ENCODE measurements around the gene ESR2.
"Not testable (repeated sequence)": the region's sequence is repeated elsewhere in the genome, so short reads cannot be mapped to it uniquely, and the experiment has no call there.

Gene ESR2

DNA sequence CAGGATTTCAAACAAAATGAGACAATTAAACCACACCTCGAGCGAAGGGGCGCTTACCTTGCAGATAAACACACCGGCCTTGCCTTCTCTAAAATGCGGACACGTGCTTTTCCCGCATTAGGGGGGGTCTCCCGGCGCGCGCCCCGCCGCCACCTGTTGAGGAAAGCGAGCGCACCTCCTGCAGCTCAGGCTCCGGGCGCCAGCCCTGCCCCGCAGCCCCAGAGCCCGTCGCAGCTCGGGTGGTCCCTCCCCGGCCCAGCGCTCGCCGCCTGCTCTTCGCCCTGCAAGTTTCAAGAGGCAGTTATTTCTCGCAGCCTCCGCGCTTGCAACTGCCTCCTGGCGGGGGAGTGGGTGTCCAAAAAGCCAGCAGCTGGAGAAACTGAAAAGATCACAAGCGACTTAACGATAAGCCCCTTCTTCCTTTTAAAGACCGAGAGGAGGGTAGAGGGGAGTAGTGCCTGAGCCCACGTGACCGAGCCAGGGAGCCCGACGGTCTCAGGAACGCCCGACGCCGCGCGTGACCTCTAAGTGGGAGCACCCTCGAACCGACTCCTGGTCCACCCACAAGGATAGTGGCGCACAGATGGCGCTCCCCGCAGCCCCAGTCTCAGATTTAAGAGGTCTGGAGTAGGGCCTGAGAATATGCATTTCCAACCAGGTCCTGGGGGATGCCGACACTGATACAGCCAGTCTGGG lies at the start of gene ESR2:
Gene ESR2 (minus strand): TSS at position 396 of the 696 bp plus-strand sequence. CDS start 11,386 bp downstream, outside the sequence.
- peak; percentile 29 for DNase-seq (ENCODE audit: low read depth)

DNA sequence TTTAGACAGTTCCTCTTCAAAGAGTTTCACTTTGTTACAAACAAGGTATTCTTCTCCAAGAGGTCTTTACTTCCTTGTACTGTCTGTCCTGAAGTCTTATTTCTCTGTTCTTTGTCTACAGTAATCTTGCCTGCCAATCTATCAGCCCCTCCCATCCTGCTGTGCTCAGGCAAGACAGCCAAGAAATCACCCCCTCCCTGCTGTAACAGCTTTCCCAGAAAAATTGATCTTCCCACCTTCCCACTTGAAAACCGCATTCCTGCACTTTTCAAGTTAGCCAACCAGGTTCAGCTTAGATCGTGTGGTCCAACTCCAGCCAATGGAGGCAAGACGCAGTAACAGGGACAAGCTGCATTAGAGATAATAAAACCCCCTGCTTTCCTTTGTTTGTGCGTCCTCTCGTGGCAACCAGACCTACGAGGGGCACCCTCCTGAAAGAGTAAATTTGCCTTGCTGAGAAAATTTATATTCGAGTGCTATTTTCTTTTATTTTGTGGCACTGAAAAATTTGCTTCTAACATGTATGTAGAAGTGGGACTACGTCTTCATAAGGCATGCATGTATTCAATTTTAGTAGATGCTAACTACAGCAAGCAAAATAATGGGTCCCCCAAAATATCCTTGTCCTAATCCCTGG lies 46.5 kb upstream of the ESR2 start:
- DNase-seq (ENCODE audit: low read depth): no peak

- DNase-seq (ENCODE audit: low read depth): peak; percentile 96
Measured at GRCh38 chr14:64338616-64339316, 44.6 kb upstream of the ESR2 start.

- DNase-seq (ENCODE audit: low read depth): peak; percentile 26
Measured at GRCh38 chr14:64337888-64338615, 43.9 kb upstream of the ESR2 start.

- no peak for DNase-seq (ENCODE audit: low read depth)
Measured at GRCh38 chr14:64329149-64329548, 35.0 kb upstream of the ESR2 start.

DNA sequence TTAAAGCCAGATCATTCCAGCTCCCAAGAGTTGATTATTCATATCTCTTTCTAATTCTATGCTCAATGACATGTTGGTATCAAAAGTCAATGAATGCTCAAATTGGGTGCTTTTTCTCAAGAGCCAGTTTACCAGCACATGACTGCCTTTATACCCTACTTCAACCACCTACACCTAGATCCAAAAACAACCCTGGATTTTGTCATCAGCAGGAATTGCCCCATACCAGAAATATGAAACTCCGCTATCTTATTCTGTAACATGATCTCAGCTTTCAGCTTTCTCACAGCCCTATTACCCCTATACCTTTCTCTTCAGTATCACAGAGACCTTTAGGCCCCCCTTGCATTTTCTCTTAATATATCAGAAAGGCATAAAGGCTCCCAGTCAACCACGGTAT lies 32.3 kb upstream of the ESR2 start:
- no peak for DNase-seq (ENCODE audit: low read depth)

DNA sequence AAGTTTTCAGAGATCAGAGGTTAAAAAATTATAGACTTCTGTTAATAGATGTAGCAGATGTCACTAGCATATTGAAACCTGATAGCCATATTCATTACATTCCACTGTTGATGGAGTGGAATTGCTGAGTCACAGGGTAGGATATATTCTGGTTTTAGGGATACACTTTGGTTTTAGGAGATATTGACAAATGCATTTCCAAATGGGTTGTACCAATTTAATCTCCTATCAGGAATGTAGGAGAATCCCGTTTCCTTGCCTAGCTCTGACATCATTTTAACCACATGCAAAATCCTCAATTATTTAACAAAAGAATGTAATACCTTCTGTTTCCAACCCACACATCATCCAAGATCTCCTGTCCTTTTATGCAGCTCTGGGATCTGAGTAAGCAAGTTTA lies 30.7 kb upstream of the ESR2 start:
- peak; percentile 62 for DNase-seq (ENCODE audit: low read depth)

DNA sequence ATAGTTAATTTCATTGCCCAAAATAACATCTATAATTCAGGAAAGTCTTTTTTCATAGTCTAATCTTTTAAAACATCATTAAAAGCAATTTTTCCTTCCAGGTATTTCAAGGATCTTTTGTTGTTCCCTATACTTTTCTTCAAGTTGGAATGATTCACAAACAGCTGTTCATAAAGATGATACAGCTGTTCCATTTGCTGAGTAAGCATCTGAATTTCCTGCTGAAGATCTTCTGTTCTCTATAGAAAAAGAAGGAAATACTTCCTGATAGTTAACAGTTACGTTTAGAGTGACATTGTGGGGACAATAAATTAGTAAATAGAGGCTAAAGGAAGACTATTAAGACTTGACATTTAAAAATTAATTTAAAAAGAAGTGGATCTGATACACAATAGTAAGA lies 30.3 kb upstream of the ESR2 start:
- no peak for DNase-seq (ENCODE audit: low read depth)

- DNase-seq (ENCODE audit: low read depth): not testable (repeated sequence)
Measured at GRCh38 chr14:64320362-64320761, 26.2 kb upstream of the ESR2 start.

DNA sequence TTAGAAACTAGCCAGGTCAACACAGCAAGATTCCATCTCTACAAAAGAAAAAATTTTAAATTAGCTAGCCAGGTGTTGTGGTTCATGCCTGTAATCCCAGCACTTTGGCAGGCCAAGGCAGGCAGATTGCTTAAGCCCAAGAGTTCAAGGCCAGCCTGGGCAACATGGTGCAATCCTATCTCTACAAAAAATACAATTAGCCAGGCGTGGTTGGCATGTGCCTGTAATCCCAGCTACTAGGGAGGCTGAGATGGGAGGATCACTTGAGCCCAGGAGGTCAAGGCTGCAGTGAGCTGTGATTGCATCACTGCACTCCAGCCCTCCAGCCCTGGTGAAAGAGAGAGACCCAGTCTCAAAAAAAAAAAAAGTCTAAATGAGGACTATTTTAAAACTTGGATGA lies 24.5 kb upstream of the ESR2 start:
- DNase-seq (ENCODE audit: low read depth): not testable (repeated sequence)

- DNase-seq (ENCODE audit: low read depth): peak; percentile 48
Measured at GRCh38 chr14:64303471-64303917, 9.3 kb upstream of the ESR2 start.

GRCh38 chr14:64298773-64299172 lies 4.6 kb upstream of the ESR2 start:
- no peak for DNase-seq (ENCODE audit: low read depth)

DNA sequence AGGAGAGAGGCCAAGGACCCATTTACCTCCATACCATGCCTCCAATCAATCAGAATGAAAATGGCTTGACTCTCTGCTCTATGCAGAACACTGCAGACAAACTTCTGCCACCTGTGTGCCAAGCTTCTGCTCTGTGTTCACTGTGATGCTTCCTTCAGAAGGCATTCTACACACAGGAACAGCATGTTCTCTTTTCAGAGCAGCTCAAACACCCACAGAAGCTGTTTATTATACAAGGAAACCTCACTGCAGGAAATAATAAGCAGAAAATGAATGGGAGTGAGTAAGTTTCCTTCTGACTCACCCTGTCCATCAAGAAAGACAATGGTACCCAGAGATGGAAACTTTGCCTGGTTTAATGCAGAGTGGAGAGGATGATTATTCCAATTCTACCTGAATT lies 2.4 kb upstream of the ESR2 start:
- no peak for DNase-seq (ENCODE audit: low read depth)

- DNase-seq (ENCODE audit: low read depth): peak; percentile 26
Measured at GRCh38 chr14:64294672-64295413, 672 bp upstream of the ESR2 start.

GRCh38 chr14:64292197-64292596 lies 2.0 kb downstream of the ESR2 start:
- no peak for DNase-seq (ENCODE audit: low read depth)

DNA sequence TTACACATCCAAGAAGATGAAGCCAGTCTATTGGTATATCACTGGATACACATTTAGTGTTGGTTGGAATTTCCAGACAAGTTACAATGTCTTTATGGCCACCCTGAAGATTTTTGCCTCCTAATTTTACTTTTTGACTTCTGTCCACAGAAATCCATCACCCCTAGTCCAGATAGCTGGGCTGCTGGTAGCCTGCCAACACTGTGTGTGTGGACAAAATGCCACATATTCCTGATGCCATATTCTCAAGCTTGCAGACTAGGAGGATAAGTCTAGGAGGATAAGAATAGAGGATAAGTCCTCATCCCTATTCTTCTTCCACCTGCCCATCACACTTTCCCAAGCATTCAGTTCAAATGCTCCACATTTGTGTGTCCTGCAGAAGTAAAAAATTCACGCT lies 4.6 kb downstream of the ESR2 start:
- DNase-seq (ENCODE audit: low read depth): no peak

- no peak for DNase-seq (ENCODE audit: low read depth)
Measured at GRCh38 chr14:64281805-64282204, 12.4 kb downstream of the ESR2 start.

DNA sequence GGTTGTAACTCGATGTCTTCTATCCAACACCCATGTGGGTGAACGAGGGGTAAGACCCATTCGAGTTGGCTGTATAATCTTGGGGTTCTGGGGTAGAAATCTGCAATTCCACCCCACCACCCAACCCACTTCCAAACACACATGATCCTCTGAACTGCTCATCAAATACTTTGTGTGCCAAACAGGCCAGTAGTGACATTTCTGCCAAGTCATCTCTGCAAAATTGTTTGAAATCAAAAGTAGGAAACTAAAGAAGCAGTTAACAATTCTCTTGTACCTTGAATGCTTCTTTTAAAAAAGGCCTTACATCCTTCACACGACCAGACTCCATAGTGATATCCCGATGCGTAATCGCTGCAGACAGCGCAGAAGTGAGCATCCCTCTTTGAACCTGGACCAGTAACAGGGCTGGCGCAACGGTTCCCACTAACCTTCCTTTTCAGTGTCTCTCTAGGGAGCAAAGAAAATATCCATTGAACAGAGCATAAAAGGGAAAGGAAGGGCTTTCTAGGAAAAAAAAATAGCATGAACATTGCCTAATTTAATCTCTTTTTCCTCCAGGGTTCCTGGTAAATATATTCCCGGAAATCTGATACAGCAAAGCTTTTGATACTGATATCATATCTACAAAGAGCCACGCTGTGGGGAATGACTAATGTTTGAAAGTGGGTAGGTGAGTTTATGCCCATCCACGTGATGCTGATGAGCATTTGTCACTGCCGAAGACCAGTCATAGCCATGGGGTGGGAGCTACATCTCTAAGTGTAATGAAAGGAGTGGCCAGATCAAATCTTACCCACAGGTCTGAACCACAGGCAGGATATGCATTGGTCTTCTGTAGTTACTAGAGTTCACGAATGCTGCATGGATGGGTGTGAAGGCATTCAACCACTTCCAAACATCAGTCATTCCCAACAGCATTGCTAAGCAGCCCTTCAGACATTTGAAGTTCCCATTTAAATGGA lies 14.2 kb downstream of the ESR2 start:
- no peak for DNase-seq (ENCODE audit: low read depth)

- no peak for DNase-seq (ENCODE audit: low read depth)
Measured at GRCh38 chr14:64278458-64278857, 15.7 kb downstream of the ESR2 start.

DNA sequence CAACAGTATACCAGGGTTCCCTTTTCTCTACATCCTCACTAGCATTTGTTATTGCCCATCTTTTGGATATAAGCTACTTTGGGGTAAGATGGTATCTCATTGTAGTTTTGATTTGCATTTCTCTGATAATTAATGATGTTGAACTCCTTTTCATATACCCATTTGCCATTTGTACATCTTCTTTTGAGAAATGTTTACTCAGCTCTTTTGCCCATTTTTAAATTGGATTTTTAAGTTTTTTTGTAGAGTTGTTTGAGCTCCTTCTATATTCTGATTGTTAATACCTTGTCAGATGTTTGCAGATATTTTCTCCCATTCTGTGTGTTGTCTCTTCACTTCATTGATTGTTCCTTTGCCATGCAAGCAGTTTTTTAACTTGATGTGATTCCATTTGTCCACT lies 22.2 kb downstream of the ESR2 start:
- DNase-seq (ENCODE audit: low read depth): no peak

DNA sequence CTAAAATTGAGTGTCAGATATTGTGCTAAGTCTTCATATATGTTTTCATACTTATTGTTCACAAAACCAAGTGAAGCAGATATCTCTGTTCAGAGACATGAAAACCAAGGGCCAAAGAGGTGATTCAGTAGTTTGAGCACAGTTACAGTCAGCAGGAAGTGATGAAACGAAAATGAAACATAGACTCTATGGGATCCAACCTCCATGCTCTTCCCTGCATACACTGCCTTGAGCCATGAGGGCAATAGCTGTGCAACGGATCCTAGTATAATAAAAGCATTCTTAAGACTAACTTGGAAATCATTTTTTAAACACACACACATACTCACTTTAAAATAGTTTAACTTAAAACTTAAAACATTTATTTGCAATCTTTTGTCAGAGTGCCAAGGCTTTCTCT lies 27.9 kb downstream of the ESR2 start:
- DNase-seq (ENCODE audit: low read depth): peak; percentile 4
